Measurements from ENCODE around the gene DYNC1LI2.

Gene DYNC1LI2

GRCh38 chr16:66740010-66740409 lies 11.4 kb downstream of the DYNC1LI2 start:
- peak; percentile 50 for DNase-seq (ENCODE audit: low spot score)

- no peak for DNase-seq (ENCODE audit: low spot score)
Observed at GRCh38 chr16:66735891-66736290, 15.5 kb downstream of the DYNC1LI2 start.

- DNase-seq (ENCODE audit: low spot score), result no peak
Observed at GRCh38 chr16:66731101-66731500, 20.3 kb downstream of the DYNC1LI2 start.

- DNase-seq (ENCODE audit: low spot score), result no peak
Observed at GRCh38 chr16:66728804-66729203, 22.6 kb downstream of the DYNC1LI2 start.

- DNase-seq (ENCODE audit: low spot score), result peak; percentile 91
Observed at GRCh38 chr16:66728117-66728787, 23.2 kb downstream of the DYNC1LI2 start.

GRCh38 chr16:66720766-66721165 lies 30.6 kb downstream of the DYNC1LI2 start:
- no peak for DNase-seq (ENCODE audit: low spot score)

- DNase-seq (ENCODE audit: low spot score), result no peak
Observed at GRCh38 chr16:66719246-66719645, 32.2 kb downstream of the DYNC1LI2 start.

- no peak for DNase-seq (ENCODE audit: low spot score)
Observed at GRCh38 chr16:66717776-66718175, 33.6 kb downstream of the DYNC1LI2 start.

- no peak for DNase-seq (ENCODE audit: low spot score)
Observed at GRCh38 chr16:66717112-66717675, 34.2 kb downstream of the DYNC1LI2 start.

- DNase-seq (ENCODE audit: low spot score), result no peak
Observed at GRCh38 chr16:66714654-66715307, 36.6 kb downstream of the DYNC1LI2 start.

- no peak for DNase-seq (ENCODE audit: low spot score)
Observed at GRCh38 chr16:66714062-66714461, 37.3 kb downstream of the DYNC1LI2 start.

GRCh38 chr16:66713076-66713475 lies 38.3 kb downstream of the DYNC1LI2 start:
- no peak for DNase-seq (ENCODE audit: low spot score)

GRCh38 chr16:66712512-66712911 lies 38.9 kb downstream of the DYNC1LI2 start:
- no peak for DNase-seq (ENCODE audit: low spot score)

- DNase-seq (ENCODE audit: low spot score), result no peak
Observed at GRCh38 chr16:66711581-66711980, 39.8 kb downstream of the DYNC1LI2 start.

GRCh38 chr16:66706506-66706880 lies 44.9 kb downstream of the DYNC1LI2 start:
- no peak for DNase-seq (ENCODE audit: low spot score)

- peak; percentile 33 for DNase-seq (ENCODE audit: low spot score)
Observed at GRCh38 chr16:66705790-66706505, 45.5 kb downstream of the DYNC1LI2 start.

GRCh38 chr16:66703406-66704215 lies 47.8 kb downstream of the DYNC1LI2 start:
- DNase-seq (ENCODE audit: low spot score), result no peak

- no peak for DNase-seq (ENCODE audit: low spot score)
Observed at GRCh38 chr16:66701516-66701915, 49.9 kb downstream of the DYNC1LI2 start.

- no peak for DNase-seq (ENCODE audit: low spot score)
Observed at GRCh38 chr16:66701026-66701425, 50.4 kb downstream of the DYNC1LI2 start.

GRCh38 chr16:66699898-66700297 lies 51.5 kb downstream of the DYNC1LI2 start:
- no peak for DNase-seq (ENCODE audit: low spot score)

- DNase-seq (ENCODE audit: low spot score), result no peak
Observed at GRCh38 chr16:66698046-66698445, 53.4 kb downstream of the DYNC1LI2 start.

All from cerebellar cortex (tissue), 1 donor.